Stomach (tissue), 4 donors: Measurements from ENCODE around the gene ITIH4.

Experiments used
- CTCF ChIP-seq, 7 experiments: fragments of 450-650 bp in 4 of 7; fragments of 200-600 bp in 3 of 7; sonication (generic) in 3 of 7; IDR thresholded peaks; one replicate each; pipeline ENCODE4 v1.5.1; 2016 to 2019; ENCODE audit warnings: antibody characterized with exemption in 7 of 7, control low read depth in 2 of 7, mild to moderate bottlenecking in 1 of 7
- EP300 ChIP-seq: sonication (generic); formaldehyde crosslinking; IDR thresholded peaks from one replicate; pipeline ENCODE4 v1.6.1; 2017; ENCODE audit warnings: antibody characterized with exemption
- POLR2A ChIP-seq, 4 donors: fragments of 450-650 bp; IDR thresholded peaks; one replicate each; pipeline ENCODE4 v1.6.1; 2016; ENCODE audit warnings: antibody characterized with exemption in 4 of 4, control low read depth in 2 of 4, mild to moderate bottlenecking in 1 of 4, moderate library complexity in 1 of 4
- POLR2AphosphoS5 ChIP-seq, 3 donors: sonication (generic); formaldehyde crosslinking; IDR thresholded peaks; one replicate each; pipeline ENCODE4 v1.6.1; 2016; ENCODE audit warnings: antibody characterized with exemption in 3 of 3

GRCh38 chr3:52805270-52806039 is 25.0 kb downstream of the ITIH4 start:
- TF ChIP-seq CTCF (IDR thresholded peaks at IDR 0.05) (no peak), POLR2AphosphoS5 (IDR thresholded peaks at IDR 0.05) (no peak), EP300 (no peak), POLR2A (IDR thresholded peaks at IDR 0.05) (no peak)
